GM19023 (cell line): ENCODE data around the gene TNFSF10.

ENCODE experiments used
- ATAC-seq: cut with Tn5 transposase; IDR thresholded peaks from one replicate; pipeline ENCODE4 v1.9.1; 2021; ENCODE audit warnings: mild to moderate bottlenecking, moderate library complexity; ENCODE audit not compliant: unreplicated experiment

TNFSF10 gene

GRCh38 chr3:172518929-172519640 is 4.1 kb downstream of the TNFSF10 start:
- no peak for ATAC-seq

- no peak for ATAC-seq
Observed at GRCh38 chr3:172517859-172518466, 5.3 kb downstream of the TNFSF10 start.

DNA sequence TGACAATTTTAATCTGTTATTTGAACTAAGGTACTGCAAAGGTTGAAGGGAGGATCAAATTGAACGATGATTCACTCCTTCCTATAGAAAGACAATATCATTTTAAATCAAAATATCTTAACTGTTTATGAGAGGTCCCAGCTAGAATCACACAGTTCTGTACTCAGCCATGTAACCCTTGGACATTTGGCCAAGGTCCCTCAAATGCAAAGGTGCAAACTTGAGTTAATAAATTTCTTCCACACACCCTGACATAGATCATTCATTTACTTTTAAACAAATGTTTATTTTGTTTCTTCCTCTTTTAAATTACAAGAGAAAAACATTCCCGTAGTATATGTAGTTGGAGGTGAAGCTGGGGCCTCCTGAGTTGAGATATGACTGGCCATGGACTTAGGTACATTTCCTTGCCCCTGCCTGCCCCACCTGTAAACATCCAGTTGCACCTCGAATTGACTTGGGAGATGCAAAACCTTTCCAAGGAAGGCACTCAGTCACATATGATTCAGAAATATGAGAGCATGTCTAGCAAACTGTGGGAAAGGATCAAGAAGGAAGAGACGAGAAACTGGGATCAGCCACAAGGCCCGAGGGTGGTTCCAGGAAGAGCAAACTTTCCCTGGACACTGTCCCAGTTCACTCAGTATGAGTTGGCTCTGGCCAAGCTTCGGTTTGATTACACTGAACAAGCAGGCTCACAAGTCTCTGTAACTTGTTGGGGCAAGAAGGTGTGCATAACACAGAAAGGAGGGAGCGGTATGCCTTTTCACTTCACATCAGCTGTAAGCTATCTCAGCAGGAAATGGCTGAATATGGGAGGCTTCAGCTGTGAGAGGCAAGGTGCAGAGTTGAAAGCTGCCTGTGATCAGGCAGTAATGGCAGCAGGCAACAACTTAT is 6.7 kb downstream of the TNFSF10 start:
- ATAC-seq: peak; percentile 29

DNA sequence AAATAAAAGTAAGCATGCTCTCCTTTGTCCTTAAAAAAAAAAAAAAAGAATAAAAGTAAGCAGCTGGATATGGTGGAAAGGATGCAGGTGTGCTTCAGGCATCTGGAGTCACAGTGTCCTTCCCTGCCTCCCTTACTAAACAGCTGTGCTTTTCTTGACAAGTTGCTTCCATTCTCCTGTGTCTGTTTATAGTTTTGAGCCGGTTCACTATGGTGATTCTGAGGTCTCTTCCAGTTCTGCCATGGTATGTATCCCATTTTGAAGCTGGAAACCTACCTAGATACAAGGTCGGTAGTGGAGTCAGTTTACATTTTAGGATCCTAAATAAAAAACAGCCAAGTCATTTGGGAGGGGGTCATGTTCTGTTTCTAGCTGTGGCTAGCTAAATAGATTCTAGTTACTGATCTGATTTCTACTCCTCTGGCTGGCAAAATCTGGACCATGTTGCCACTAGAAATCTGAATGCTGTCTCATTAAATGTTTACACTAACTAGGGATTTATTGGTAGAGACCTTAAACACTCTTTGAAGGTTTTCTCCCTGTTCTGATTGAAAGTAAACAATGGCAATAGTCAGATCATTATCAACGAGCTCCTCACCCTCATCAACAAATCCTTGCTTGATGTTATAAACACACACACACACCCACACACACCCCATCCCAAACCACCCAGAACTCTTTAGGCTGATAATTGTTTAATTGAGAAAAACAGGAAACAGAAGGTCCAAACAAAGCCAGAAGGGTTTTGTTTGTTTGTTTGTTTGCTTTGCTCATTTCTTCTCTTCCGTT is 7.9 kb downstream of the TNFSF10 start:
- no peak for ATAC-seq

- ATAC-seq: no peak
Observed at GRCh38 chr3:172514678-172515077, 8.6 kb downstream of the TNFSF10 start.

DNA sequence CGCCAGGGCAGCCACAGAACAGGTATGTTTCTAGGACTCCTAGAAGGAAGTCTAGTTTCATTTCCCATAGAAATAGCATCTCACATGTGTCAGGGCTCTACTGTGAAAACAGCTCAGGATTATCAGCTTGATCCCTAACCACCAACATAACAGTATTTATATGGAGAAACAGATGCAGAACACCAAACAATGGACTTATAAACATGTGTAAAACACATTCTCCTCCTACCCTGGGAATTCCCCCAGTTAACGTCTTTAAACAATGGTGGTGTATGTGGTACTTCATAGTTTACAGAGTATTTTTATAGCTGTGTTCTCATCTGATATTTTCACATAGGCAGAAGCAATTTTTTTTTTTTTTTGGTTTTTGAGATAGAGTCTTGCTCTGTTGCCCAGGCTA is 9.7 kb downstream of the TNFSF10 start:
- ATAC-seq: no peak

GRCh38 chr3:172511783-172512762 is 11.2 kb downstream of the TNFSF10 start:
- ATAC-seq: peak; percentile 62

- no peak for ATAC-seq
Observed at GRCh38 chr3:172506094-172506493, 17.1 kb downstream of the TNFSF10 start.

- no peak for ATAC-seq
Observed at GRCh38 chr3:172501540-172501939, 21.7 kb downstream of the TNFSF10 start.

- ATAC-seq: peak; percentile 71
Observed at GRCh38 chr3:172490198-172490669, 33.0 kb downstream of the TNFSF10 start.

GRCh38 chr3:172478116-172478515 is 45.1 kb downstream of the TNFSF10 start:
- ATAC-seq: no peak

- no peak for ATAC-seq
Observed at GRCh38 chr3:172476347-172476746, 46.9 kb downstream of the TNFSF10 start.

DNA sequence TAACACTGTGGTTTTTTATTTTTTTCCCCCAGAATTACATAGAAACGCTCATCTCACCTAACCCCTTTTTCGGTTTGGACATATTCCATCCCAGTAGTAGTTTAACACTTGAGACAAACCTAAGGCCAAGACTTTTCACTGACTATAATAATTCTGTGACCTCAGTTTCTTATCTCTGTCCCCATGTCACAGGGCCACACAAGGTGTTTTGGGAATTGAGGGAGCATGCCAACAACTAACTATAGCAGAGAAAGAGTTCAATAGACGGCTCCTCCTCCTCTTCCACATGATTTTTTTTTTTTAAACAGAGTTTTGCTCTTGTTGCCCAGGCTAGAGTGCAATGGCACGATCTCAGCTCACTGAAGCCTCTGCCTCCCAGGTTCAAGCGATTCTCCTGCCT is 47.5 kb downstream of the TNFSF10 start:
- no peak for ATAC-seq

GRCh38 chr3:172471903-172472302 is 51.3 kb downstream of the TNFSF10 start:
- no peak for ATAC-seq

DNA sequence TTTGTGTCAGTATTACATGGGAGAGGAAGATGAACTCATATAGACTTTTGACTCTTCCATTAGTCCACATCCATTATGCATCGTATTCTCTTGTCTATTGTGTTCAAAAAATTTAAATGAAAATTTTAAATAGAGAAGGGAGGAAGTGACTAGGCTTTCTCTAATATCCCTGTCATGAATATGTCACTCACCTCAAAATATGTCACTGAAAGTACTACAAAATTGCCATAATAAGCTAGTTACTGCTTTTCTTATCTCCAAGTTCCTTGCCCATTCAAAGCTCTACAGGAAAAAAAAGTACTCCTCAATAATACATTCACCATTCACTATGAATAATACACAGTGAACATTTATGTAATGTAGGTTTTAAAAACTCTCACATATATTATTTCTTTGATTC is 52.6 kb downstream of the TNFSF10 start:
- ATAC-seq: no peak

DNA sequence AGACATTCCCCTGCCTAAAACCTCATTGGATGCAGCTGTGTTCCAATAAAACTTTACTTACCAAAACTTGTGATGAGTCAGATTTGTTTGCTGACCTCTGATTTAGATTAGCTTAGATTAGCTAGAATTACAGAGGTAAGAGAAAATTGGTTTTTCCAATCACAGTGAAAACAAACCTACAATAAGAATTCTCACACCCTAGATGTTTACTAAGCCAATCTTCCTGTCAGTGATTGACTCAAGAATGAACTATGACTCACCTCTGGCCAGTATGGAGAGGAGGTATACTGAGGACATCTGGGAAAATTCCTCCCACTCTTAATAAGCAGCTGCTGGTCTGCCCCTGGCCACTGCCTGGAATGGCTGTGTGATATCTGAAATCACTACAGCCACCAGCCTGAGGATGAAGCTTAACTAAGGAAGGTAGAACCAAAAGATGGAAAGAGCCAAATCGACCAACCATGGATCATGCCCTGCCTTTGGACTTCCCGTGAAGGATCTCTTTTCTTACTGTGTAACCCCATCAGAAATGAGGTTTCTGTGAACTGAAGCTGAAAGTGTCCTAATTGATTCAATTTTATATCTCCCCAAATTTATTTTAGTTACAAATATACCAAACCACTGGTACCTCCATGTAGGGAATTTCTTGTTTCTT is 55.9 kb downstream of the TNFSF10 start:
- ATAC-seq: no peak

DNA sequence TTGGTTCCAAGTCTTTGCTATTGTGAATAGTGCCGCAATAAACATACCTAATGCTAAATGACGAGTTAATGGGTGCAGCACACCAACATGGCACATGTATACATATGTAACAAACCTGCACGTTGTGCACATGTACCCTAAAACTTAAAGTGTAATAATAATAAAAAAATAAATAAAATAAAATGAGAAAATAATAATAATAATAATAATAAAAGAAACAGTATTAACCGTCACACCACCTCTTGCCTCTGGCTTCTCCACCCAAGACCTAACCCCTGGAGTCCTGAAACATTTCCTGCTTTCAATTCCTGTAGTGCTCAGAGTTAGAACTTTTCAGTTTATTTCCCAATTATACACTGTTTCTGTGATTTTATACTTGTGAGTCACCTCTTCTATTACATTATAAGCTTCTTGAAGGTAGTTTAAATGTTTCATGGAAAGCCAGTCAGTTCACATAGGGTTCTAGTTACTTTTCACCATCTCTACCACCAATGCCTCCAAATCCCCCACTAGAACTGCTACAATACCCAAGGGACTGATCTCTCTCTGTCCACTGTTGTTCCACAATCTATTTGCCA is 56.6 kb downstream of the TNFSF10 start:
- ATAC-seq: no peak

DNA sequence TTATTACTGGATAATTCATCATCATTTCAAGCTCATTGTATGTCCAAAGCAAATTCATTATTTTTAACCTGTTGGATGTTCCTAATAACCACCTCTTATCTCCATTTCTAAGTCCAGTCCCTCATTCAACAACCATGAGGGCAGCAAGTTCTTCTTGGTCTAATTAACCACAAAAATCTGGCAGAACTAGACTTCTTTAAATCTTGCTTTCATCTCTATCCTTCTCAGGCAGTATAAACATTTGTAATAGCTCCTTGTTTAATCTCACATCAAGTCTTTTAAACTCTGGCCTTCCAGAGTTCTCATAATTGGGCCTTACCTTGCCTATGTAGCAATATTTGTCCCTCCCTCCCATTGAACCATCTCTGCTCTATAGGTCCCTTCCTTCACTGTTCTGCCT is 57.9 kb downstream of the TNFSF10 start:
- ATAC-seq: no peak

DNA sequence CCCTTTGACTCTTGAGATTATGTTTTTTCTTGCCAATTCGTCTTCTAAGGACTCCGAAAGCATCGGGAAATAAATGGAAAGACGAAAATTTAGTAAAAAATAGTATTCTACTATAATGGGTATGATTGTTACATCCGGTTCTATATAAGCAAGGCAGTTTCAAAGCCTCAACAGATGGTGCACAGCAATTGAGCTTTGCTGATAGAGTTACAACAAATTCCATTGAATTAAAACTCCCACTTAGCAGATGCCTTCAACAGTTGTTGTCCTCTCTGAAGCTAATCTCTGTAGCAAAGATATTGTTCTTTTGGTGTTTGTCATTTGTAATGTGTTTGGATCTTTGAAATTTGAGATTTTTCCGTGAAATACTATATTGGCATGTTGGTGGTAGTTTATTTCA is 58.9 kb downstream of the TNFSF10 start:
- no peak for ATAC-seq
